Stimulated activated CD8-positive, alpha-beta memory T cell treated with anti-CD3 and anti-CD28 coated beads, Interleukin-12 subunit alpha, Interleukin-12 subunit beta, amount 100 ng/mL, for 1 hour (primary cell): ENCODE measurements around the gene RTKN.
A peak's percentile ranks its signal among the peaks of the same experiment; 100 is the strongest.

Experiments used
- DNase-seq: peaks from one replicate; pipeline ENCODE4 v3.0.0-alpha.2; 2020; ENCODE audit warnings: low read depth

Gene RTKN

GRCh38 chr2:74415762-74416395, 25.9 kb downstream of the RTKN start:
- no peak for DNase-seq

- no peak for DNase-seq
These were observed 26.6 kb downstream of the RTKN start for GRCh38 chr2:74414881-74415761.

- no peak for DNase-seq
These were observed 27.3 kb downstream of the RTKN start for GRCh38 chr2:74414441-74414840.

GRCh38 chr2:74413001-74413698, 28.6 kb downstream of the RTKN start:
- DNase-seq = no peak

- DNase-seq = no peak
These were observed 34.1 kb downstream of the RTKN start for GRCh38 chr2:74407682-74408081.

- no peak for DNase-seq
These were observed 35.7 kb downstream of the RTKN start for GRCh38 chr2:74406035-74406434.

- DNase-seq = no peak
These were observed 39.8 kb downstream of the RTKN start for GRCh38 chr2:74401891-74402290.

GRCh38 chr2:74399785-74400184, 42.0 kb downstream of the RTKN start:
- DNase-seq = no peak

- no peak for DNase-seq
These were observed 45.6 kb downstream of the RTKN start for GRCh38 chr2:74396149-74396548.

GRCh38 chr2:74393525-74393924, 48.2 kb downstream of the RTKN start:
- no peak for DNase-seq

- DNase-seq = no peak
These were observed 49.3 kb downstream of the RTKN start for GRCh38 chr2:74392449-74392743.

- peak; percentile 93 for DNase-seq
These were observed 49.9 kb downstream of the RTKN start for GRCh38 chr2:74391580-74392448.

GRCh38 chr2:74391209-74391579, 50.5 kb downstream of the RTKN start:
- DNase-seq = no peak

GRCh38 chr2:74390606-74391005, 51.1 kb downstream of the RTKN start:
- DNase-seq = no peak

- DNase-seq = no peak
These were observed 54.4 kb downstream of the RTKN start for GRCh38 chr2:74387346-74387745.

- no peak for DNase-seq
These were observed 56.3 kb downstream of the RTKN start for GRCh38 chr2:74385396-74385795.

- no peak for DNase-seq
These were observed 57.7 kb downstream of the RTKN start for GRCh38 chr2:74384051-74384450.

GRCh38 chr2:74383254-74383653, 58.5 kb downstream of the RTKN start:
- no peak for DNase-seq

- DNase-seq = no peak
These were observed 60.0 kb downstream of the RTKN start for GRCh38 chr2:74381751-74382150.

- DNase-seq = no peak
These were observed 61.6 kb downstream of the RTKN start, which contains the start of gene DCTN1 for GRCh38 chr2:74379851-74380789. TSS of gene DCTN1 (minus strand) at chr2:74380311. CDS start at chr2:74380037, 274 bp downstream.

- no peak for DNase-seq
These were observed 63.7 kb downstream of the RTKN start for GRCh38 chr2:74378007-74378406.
